GM23338 (cell line): ENCODE results near the gene MBTPS2. TPM values are rescaled to one million over a fixed set of nuclear protein-coding genes. Genes with fewer than 3 reads are reported as not detected.

Experiments used
- ATAC-seq: fragments of 200-7000 bp; cut with Tn5 transposase; 3 replicates; pipeline ENCODE4 v1.9.1; 2020
- DNase-seq: peaks from one replicate; pipeline ENCODE4 v3.0.0-alpha.2; 2015; ENCODE audit warnings: low spot score
- H2AFZ ChIP-seq: fragments of 200-600 bp; sonication (generic); 2 replicates; pipeline ENCODE4 v1.8.0; 2016; ENCODE audit warnings: antibody characterized with exemption, mild to moderate bottlenecking, moderate library complexity
- H3F3A ChIP-seq: fragments of 200-600 bp; sonication (generic); replicated peaks from 2 replicates; pipeline ENCODE4 v1.8.0; 2017; ENCODE audit warnings: antibody characterized with exemption, mixed run types, low read depth
- H3K27ac ChIP-seq: fragments of 200-600 bp; sonication (generic); 2 replicates; pipeline ENCODE4 v1.6.1; 2016; ENCODE audit warnings: low read depth
- H3K27me3 ChIP-seq: fragments of 200-600 bp; sonication (generic); 2 replicates; pipeline ENCODE4 v1.8.0; 2016; ENCODE audit warnings: mild to moderate bottlenecking, mixed run types, moderate library complexity; ENCODE audit not compliant: insufficient read depth
- H3K36me3 ChIP-seq: fragments of 200-600 bp; sonication (generic); 2 replicates; pipeline ENCODE4 v1.8.0; 2016; ENCODE audit warnings: mild to moderate bottlenecking; ENCODE audit not compliant: insufficient read depth
- H3K4me1 ChIP-seq: fragments of 200-600 bp; sonication (generic); 2 replicates; pipeline ENCODE4 v1.8.0; 2016; ENCODE audit warnings: mild to moderate bottlenecking, moderate library complexity; ENCODE audit not compliant: insufficient read depth
- H3K4me2 ChIP-seq: fragments of 200-600 bp; sonication (generic); 2 replicates; pipeline ENCODE4 v1.7.1; 2017; ENCODE audit warnings: mixed run types
- H3K4me3 ChIP-seq: fragments of 200-600 bp; sonication (generic); 2 replicates; pipeline ENCODE4 v1.6.1; 2016; ENCODE audit warnings: mixed run types
- H3K79me2 ChIP-seq: fragments of 200-600 bp; sonication (generic); replicated peaks from 2 replicates; pipeline ENCODE4 v1.8.0; 2017; ENCODE audit warnings: mild to moderate bottlenecking; ENCODE audit not compliant: insufficient read depth
- H3K9me2 ChIP-seq: fragments of 200-600 bp; sonication (generic); 2 replicates; pipeline ENCODE4 v1.8.0; 2017; ENCODE audit not compliant: insufficient read depth
- H4K20me1 ChIP-seq: fragments of 200-600 bp; sonication (generic); replicated peaks from 2 replicates; pipeline ENCODE4 v1.8.0; 2017; ENCODE audit warnings: mild to moderate bottlenecking; ENCODE audit not compliant: insufficient read depth
- H3K27ac Mint-ChIP-seq: 2 replicates; pipeline ENCODE4 v1.8.0; 2020; ENCODE audit warnings: inconsistent platforms, mild to moderate bottlenecking, moderate library complexity, mixed read lengths
- H3K27me3 Mint-ChIP-seq: 3 replicates; pipeline ENCODE4 v1.8.0; 2022; ENCODE audit warnings: low read depth, mild to moderate bottlenecking, moderate library complexity, mixed read lengths, inconsistent platforms; ENCODE audit not compliant: insufficient read depth, poor library complexity
- H3K36me3 Mint-ChIP-seq: 3 replicates; pipeline ENCODE4 v1.8.0; 2021; ENCODE audit warnings: low read depth, mild to moderate bottlenecking, inconsistent platforms, moderate library complexity, mixed read lengths
- H3K4me1 Mint-ChIP-seq: 3 replicates; pipeline ENCODE4 v1.8.0; 2020; ENCODE audit warnings: mild to moderate bottlenecking, inconsistent platforms, mixed read lengths
- H3K4me3 Mint-ChIP-seq: 3 replicates; pipeline ENCODE4 v1.8.0; 2021; ENCODE audit warnings: moderate library complexity, mild to moderate bottlenecking, inconsistent platforms, mixed read lengths
- H3K9me3 Mint-ChIP-seq: 3 replicates; pipeline ENCODE4 v1.8.0; 2020; ENCODE audit warnings: moderate library complexity, mild to moderate bottlenecking, inconsistent platforms, mixed read lengths
- CTCF ChIP-seq, 2 experiments: fragments of 200-600 bp in 1 of 2; sonication (generic) in 1 of 2; conservative IDR thresholded peaks; 2 replicates each; pipeline versions ENCODE4 v1.5.1 to v1.6.1; 2016 to 2017; ENCODE audit warnings: antibody characterized with exemption in 2 of 2, low read depth in 2 of 2, mild to moderate bottlenecking in 2 of 2, moderate library complexity in 1 of 2
- EZH2 ChIP-seq: fragments of 200-600 bp; sonication (generic); IDR thresholded peaks from one replicate; pipeline ENCODE4 v1.8.0; 2017; ENCODE audit warnings: antibody characterized with exemption, mild to moderate bottlenecking, low read depth; ENCODE audit not compliant: unreplicated experiment
- POLR2AphosphoS5 ChIP-seq: IDR thresholded peaks from 2 replicates; pipeline ENCODE4 v1.6.1; 2016; ENCODE audit warnings: antibody characterized with exemption, low read depth
- REST ChIP-seq: IDR thresholded peaks from one replicate; pipeline ENCODE4 v1.6.1; 2018; ENCODE audit warnings: antibody characterized with exemption; ENCODE audit not compliant: unreplicated experiment
- STAT1 ChIP-seq: IDR thresholded peaks from one replicate; pipeline ENCODE4 v1.6.1; 2016; ENCODE audit warnings: antibody characterized with exemption; ENCODE audit not compliant: unreplicated experiment
- ZNF114 ChIP-seq: fragments of 250-450 bp; sonication (Bioruptor Pico); IDR thresholded peaks from 2 replicates; pipeline ENCODE4 v1.5.0; 2020; ENCODE audit warnings: mild to moderate bottlenecking, moderate library complexity
- ZNF331 ChIP-seq: fragments of 250-450 bp; sonication (Bioruptor Pico); IDR thresholded peaks from 2 replicates; pipeline ENCODE4 v1.5.0; 2020; ENCODE audit warnings: low read depth, mild to moderate bottlenecking, moderate library complexity
- ZNF462 ChIP-seq: fragments of 250-450 bp; sonication (Bioruptor Pico); IDR thresholded peaks from 2 replicates; pipeline ENCODE4 v1.5.0; 2020; ENCODE audit warnings: mild to moderate bottlenecking, moderate library complexity
- polyA plus RNA-seq: library from polyadenylated mRNA; unstranded; fragments of >200 nt; fragmentation: Nextera tagmentation; extraction: Ambion mirVana; gene quantifications from 2 replicates; pipeline ENCODE4 v1.2.1, GENCODE V29; 2016
- total RNA-seq: library from RNA; depleted of rRNA; stranded (reverse); fragments of >200 nt; shearing (Covaris generic); gene quantifications from 2 replicates; pipeline ENCODE4 v1.2.3, GENCODE V29; 2014

The MBTPS2 gene
- total and polyA plus RNA-seq, 2 experiments from 2014 or later = 3.2 to 7.8 TPM

- Histone ChIP-seq H3K27ac (no peak overlapping the region), H2AFZ (no peak overlapping the region), H3F3A (no peaks in the 10 kb centered on the region), H4K20me1 (no peaks in the 10 kb centered on the region), H3K4me3 (no peak overlapping the region), H3K79me2 (no peaks in the 10 kb centered on the region), H3K36me3 (no peaks in the 10 kb centered on the region), H3K4me2 (no peak overlapping the region), H3K9me2 (no peaks in the 10 kb centered on the region), H3K27me3 (no peaks in the 10 kb centered on the region), H3K4me1 (0 out of 2 replicates have a peak, but pooled peaks cover under 1% of the 10 kb centered on the region)
- Mint-ChIP-seq H3K9me3 (no peaks in the 10 kb centered on the region), H3K4me3 (no peak overlapping the region), H3K27ac (no peak overlapping the region), H3K4me1 (peaks cover 9% of the 10 kb centered on the region; the same call in 2 of the 3 replicates), H3K36me3 (no peaks in the 10 kb centered on the region), H3K27me3 (peaks cover 3% of the 10 kb centered on the region)
- TF ChIP-seq ZNF331 (CRISPR knock-in tag) = no peak
- no peak for TF ChIP-seq REST
- no peak for TF ChIP-seq ZNF462 (CRISPR knock-in tag)
- peak; percentile 45 to 65; a peak in 3 of 4 replicates for TF ChIP-seq CTCF (conservative IDR thresholded peaks at IDR 0.05; ENCODE audit: low read depth in 2 of 2)
- no peak for TF ChIP-seq EZH2
- no peak for TF ChIP-seq POLR2AphosphoS5
- no peak for TF ChIP-seq ZNF114 (CRISPR knock-in tag)
- TF ChIP-seq STAT1 = no peak
- ATAC-seq = peak; percentile 72
- peak; percentile 33 for DNase-seq
These were observed 93.7 kb downstream of the MBTPS2 start for GRCh38 chrX:21933077-21933476.
